Fibroblast of lung (primary cell): ENCODE measurements around the gene SETBP1. TPM values are rescaled to one million over a fixed set of nuclear protein-coding genes. Genes with fewer than 3 reads are reported as not detected.
A peak's percentile ranks its signal among the peaks of the same experiment; 100 is the strongest.

Experiments
- DNase-seq, 2 donors: peaks; one replicate each; pipeline versions ENCODE4 v3.0.0 to v3.0.0-alpha.2; 2010; ENCODE audit warnings: low read depth in 2 of 2
- H2AFZ ChIP-seq: 2 replicates; pipeline ENCODE4 v1.5.1; 2012; ENCODE audit warnings: low read length, control low read depth, inconsistent platforms
- H3K27ac ChIP-seq: 2 replicates; pipeline ENCODE4 v1.5.1; 2011; ENCODE audit warnings: low read length, control low read depth; ENCODE audit not compliant: insufficient read depth
- H3K27me3 ChIP-seq: 2 replicates; pipeline ENCODE4 v1.5.1; 2011; ENCODE audit warnings: mild to moderate bottlenecking, low read length; ENCODE audit not compliant: control insufficient read depth, insufficient read depth
- H3K36me3 ChIP-seq: 2 replicates; pipeline ENCODE4 v1.5.1; 2011; ENCODE audit warnings: low read length; ENCODE audit not compliant: control insufficient read depth, insufficient read depth
- H3K4me1 ChIP-seq: 2 replicates; pipeline ENCODE4 v1.5.1; 2011; ENCODE audit warnings: low read length; ENCODE audit not compliant: control insufficient read depth, insufficient read depth; ENCODE audit errors: extremely low read depth
- H3K4me2 ChIP-seq: 2 replicates; pipeline ENCODE4 v1.5.1; 2011; ENCODE audit warnings: low read length, control low read depth; ENCODE audit not compliant: insufficient read depth; ENCODE audit errors: extremely low read depth
- H3K4me3 ChIP-seq, 4 experiments: fragments of 200-600 bp in 1 of 4; sonication (generic) in 1 of 4; replicated peaks in 1 of 4; 2 replicates each; pipeline ENCODE4 v1.5.1; 2011 to 2016; ENCODE audit warnings: low read length in 4 of 4, low read depth in 3 of 4, mild to moderate bottlenecking in 3 of 4, control low read depth in 2 of 4, inconsistent platforms in 1 of 4, mixed read lengths in 1 of 4; ENCODE audit not compliant: insufficient read depth in 1 of 4; ENCODE audit errors: control extremely low read depth in 1 of 4
- H3K79me2 ChIP-seq: 2 replicates; pipeline ENCODE4 v1.5.1; 2012; ENCODE audit warnings: mild to moderate bottlenecking, low read length, inconsistent platforms; ENCODE audit not compliant: control insufficient read depth, insufficient read depth
- H3K9ac ChIP-seq: 2 replicates; pipeline ENCODE4 v1.5.1; 2011; ENCODE audit warnings: mild to moderate bottlenecking, low read length, control low read depth; ENCODE audit not compliant: insufficient read depth
- H3K9me3 ChIP-seq: 2 replicates; pipeline ENCODE4 v1.5.1; 2012; ENCODE audit warnings: low read depth, low read length; ENCODE audit not compliant: control insufficient read depth, insufficient read depth
- H4K20me1 ChIP-seq: 2 replicates; pipeline ENCODE4 v1.5.1; 2011; ENCODE audit warnings: low read length; ENCODE audit not compliant: control insufficient read depth, insufficient read depth; ENCODE audit errors: extremely low read depth
- EZH2 ChIP-seq: IDR thresholded peaks from 2 replicates; pipeline ENCODE4 v1.5.1; 2012; ENCODE audit warnings: low read length, control low read depth, mild to moderate bottlenecking; ENCODE audit errors: missing control alignments
- polyA plus RNA-seq, 2 donors: library from polyadenylated mRNA; depleted of rRNA in 1 of 2; stranded (reverse) in 1 of 2; unstranded in 1 of 2; fragments of >200 nt; gene quantifications; 2 replicates each; pipeline ENCODE4 v1.2.1, GENCODE V29; 2011 to 2012; ENCODE audit warnings: missing spikeins in 1 of 2
- total RNA-seq: library from RNA; depleted of rRNA; stranded (reverse); fragments of >200 nt; gene quantifications from 2 replicates; pipeline ENCODE4 v1.2.1, GENCODE V29; 2014
- TF ChIP-seq, protein P1 (sequence below), 2 donors: IDR thresholded peaks in 1 of 2; conservative IDR thresholded peaks in 1 of 2; 1 replicate in 1 of 2; 2 replicates in 1 of 2; pipeline ENCODE4 v1.5.1; 2011 to 2012; ENCODE audit warnings: low read length in 2 of 2, control low read depth in 1 of 2, inconsistent platforms in 1 of 2, low read depth in 1 of 2, mild to moderate bottlenecking in 1 of 2

Gene SETBP1
- total and polyA plus RNA-seq, 2 donors (not counting 1 experiment from before 2014, with no cell fraction given), result 4.5 to 5.4 TPM

DNA sequence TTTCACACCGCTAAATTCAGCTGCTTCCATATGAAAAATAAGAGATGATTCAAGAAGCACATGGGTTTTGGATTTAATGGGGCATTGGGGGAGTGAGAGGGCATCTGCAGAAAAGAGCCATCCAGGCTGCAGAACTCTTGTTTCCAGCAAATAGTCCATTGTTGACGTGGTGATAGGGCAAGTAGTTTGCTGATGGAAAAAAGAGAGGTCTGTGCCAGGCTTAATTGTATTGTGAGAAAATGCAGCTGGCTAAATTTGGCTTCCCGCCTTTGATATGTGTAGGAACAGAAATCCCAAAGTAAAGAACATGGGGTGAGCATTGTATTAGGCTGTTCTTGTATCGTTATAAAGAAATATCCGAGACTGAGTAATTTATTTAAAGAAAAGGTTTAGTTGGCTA is 199.5 kb downstream of the SETBP1 start:
- H3K4me1 ChIP-seq, result no peaks in the 10 kb centered on the region
- no peaks in the 10 kb centered on the region for H3K27me3 ChIP-seq
- DNase-seq, result peak in 1 of 2 donors; percentile 35
- H3K9ac ChIP-seq, result no peak overlapping the region
- H4K20me1 ChIP-seq, result no peaks in the 10 kb centered on the region
- no peak overlapping the region for H3K4me3 ChIP-seq
- no peak overlapping the region for H2AFZ ChIP-seq
- no peak overlapping the region for H3K27ac ChIP-seq
- no peaks in the 10 kb centered on the region for H3K79me2 ChIP-seq
- H3K4me2 ChIP-seq, result no peak overlapping the region
- H3K9me3 ChIP-seq, result no peaks in the 10 kb centered on the region
- no peaks in the 10 kb centered on the region for H3K36me3 ChIP-seq
- no peak for TF ChIP-seq EZH2
- TF ChIP-seq, protein P1, sequence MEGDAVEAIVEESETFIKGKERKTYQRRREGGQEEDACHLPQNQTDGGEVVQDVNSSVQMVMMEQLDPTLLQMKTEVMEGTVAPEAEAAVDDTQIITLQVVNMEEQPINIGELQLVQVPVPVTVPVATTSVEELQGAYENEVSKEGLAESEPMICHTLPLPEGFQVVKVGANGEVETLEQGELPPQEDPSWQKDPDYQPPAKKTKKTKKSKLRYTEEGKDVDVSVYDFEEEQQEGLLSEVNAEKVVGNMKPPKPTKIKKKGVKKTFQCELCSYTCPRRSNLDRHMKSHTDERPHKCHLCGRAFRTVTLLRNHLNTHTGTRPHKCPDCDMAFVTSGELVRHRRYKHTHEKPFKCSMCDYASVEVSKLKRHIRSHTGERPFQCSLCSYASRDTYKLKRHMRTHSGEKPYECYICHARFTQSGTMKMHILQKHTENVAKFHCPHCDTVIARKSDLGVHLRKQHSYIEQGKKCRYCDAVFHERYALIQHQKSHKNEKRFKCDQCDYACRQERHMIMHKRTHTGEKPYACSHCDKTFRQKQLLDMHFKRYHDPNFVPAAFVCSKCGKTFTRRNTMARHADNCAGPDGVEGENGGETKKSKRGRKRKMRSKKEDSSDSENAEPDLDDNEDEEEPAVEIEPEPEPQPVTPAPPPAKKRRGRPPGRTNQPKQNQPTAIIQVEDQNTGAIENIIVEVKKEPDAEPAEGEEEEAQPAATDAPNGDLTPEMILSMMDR (conservative IDR thresholded peaks at IDR 0.05 in 1 of 2, IDR thresholded peaks at IDR 0.05 in 1 of 2; ENCODE audit: low read depth in 1 of 2, low read length in 2 of 2), result no peak

DNA sequence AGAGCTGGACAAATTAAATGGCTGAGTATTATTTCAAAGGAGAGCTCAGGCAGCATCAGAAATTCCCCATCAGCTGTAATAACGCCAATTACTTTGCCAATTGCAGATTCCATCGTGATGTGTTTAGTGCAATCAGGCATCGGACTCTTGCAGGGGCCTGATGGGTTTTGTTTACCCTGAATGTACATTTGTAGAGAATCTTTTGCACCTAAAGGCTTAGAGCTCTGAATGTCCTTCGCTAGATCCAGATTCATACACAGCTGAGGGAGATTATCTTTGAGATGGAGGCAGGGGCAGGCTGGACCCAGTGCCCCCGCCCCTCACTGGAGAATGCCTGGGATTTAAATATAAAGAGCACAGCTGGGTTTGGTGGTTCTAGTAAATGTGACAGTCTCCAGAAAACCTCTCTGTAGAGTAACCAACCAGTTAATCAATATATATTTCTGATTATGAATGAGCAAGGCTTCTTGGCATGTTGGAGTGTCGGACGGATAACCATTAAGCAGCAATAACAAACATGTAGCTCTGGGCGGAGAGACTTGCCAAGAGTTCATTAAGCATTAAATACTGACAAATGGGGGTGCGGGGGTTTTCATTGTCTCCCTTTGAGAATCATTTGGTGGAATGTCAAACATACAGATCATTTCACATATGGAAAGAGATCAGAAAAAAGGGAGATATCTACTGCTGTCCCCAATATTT is 200.9 kb downstream of the SETBP1 start:
- H3K4me1 ChIP-seq, result no peaks in the 10 kb centered on the region
- H3K4me2 ChIP-seq, result no peak overlapping the region
- no peak overlapping the region for H2AFZ ChIP-seq
- H3K79me2 ChIP-seq, result no peaks in the 10 kb centered on the region
- H3K9ac ChIP-seq, result no peak overlapping the region
- TF ChIP-seq EZH2, result no peak
- TF ChIP-seq, protein P1 (conservative IDR thresholded peaks at IDR 0.05 in 1 of 2, IDR thresholded peaks at IDR 0.05 in 1 of 2; ENCODE audit: low read depth in 1 of 2, low read length in 2 of 2), result no peak
- no peaks in the 10 kb centered on the region for H3K36me3 ChIP-seq
- no peak overlapping the region for H3K4me3 ChIP-seq
- H3K27ac ChIP-seq, result no peak overlapping the region
- no peaks in the 10 kb centered on the region for H3K9me3 ChIP-seq
- H4K20me1 ChIP-seq, result no peaks in the 10 kb centered on the region
- peak in 1 of 2 donors; percentile 3 for DNase-seq
- H3K27me3 ChIP-seq, result no peaks in the 10 kb centered on the region

DNA sequence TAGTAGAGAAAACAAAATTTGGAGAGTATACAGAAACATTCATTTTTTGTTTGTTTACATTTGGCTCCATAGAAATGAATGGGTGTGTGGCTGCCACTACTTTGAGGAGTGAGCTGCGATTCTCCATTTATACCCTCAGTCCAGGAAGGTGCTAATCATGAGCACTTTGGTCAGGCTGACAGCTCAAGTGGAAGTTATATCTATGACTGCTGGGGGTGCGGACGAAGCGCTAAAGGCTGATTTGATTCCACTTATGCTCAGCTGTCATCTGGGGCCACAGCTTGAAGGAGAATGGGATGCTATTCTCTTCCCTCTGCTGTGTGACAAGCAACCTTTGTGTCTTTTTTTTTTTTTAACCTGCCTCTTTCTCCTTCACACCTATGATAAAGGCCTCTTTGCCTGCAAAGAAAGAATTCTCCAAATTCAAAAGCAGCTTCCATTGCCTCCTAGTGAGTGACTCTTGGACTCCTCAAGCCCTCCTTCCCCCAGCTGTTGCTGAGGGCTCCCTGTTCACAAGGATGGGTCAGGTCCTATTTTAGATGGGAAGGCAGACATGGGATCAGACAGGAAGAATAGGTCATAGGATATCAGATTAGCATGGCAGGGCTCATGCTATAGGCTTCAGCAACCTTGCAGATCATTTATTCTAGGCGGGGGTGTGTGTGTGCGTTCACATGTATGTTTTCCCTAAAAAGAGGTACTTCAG is 201.6 kb downstream of the SETBP1 start:
- Histone ChIP-seq H3K9ac (no peak overlapping the region), H4K20me1 (no peaks in the 10 kb centered on the region), H3K4me2 (no peak overlapping the region), H3K4me3 (no peak overlapping the region), H3K27ac (no peak overlapping the region), H3K27me3 (no peaks in the 10 kb centered on the region), H3K36me3 (no peaks in the 10 kb centered on the region), H3K4me1 (no peaks in the 10 kb centered on the region), H3K79me2 (no peaks in the 10 kb centered on the region), H2AFZ (no peak overlapping the region), H3K9me3 (no peaks in the 10 kb centered on the region)
- TF ChIP-seq EZH2, result no peak
- TF ChIP-seq, protein P1 (conservative IDR thresholded peaks at IDR 0.05 in 1 of 2, IDR thresholded peaks at IDR 0.05 in 1 of 2; ENCODE audit: low read depth in 1 of 2, low read length in 2 of 2), result no peak
- DNase-seq, result no peak
